ENCODE results near the gene MUCL3.

GRCh38 chr6:30932665-30933365 lies 8.0 kb upstream of the MUCL3 start:
- TF ChIP-seq CTCF (IDR thresholded peaks at IDR 0.05; ENCODE audit: insufficient read depth, low read length) (no peak), GABPA (IDR thresholded peaks at IDR 0.05; ENCODE audit: low read depth) (no peak), POLR2AphosphoS5 (IDR thresholded peaks at IDR 0.05; ENCODE audit: low read depth) (no peak), REST (IDR thresholded peaks at IDR 0.05; ENCODE audit: insufficient replicate concordance, low read depth) (no peak)

Measured in HL-60 (cell line).